Activated CD4-positive, alpha-beta T cell treated with anti-CD3 and anti-CD28 coated beads, Interleukin-2, amount 50 U/mL, for 24 hours (primary cell): Measurements from ENCODE around the gene DGAT2L6.
"Not testable (repeated sequence)": the region's sequence is repeated elsewhere in the genome, so short reads cannot be mapped to it uniquely, and the experiment has no call there.

Experiments used
- DNase-seq, 2 donors: peaks; one replicate each; pipeline ENCODE4 v3.0.0-alpha.2; 2020; ENCODE audit warnings: low read depth in 1 of 2, low spot score in 1 of 2

The DGAT2L6 gene

DNA sequence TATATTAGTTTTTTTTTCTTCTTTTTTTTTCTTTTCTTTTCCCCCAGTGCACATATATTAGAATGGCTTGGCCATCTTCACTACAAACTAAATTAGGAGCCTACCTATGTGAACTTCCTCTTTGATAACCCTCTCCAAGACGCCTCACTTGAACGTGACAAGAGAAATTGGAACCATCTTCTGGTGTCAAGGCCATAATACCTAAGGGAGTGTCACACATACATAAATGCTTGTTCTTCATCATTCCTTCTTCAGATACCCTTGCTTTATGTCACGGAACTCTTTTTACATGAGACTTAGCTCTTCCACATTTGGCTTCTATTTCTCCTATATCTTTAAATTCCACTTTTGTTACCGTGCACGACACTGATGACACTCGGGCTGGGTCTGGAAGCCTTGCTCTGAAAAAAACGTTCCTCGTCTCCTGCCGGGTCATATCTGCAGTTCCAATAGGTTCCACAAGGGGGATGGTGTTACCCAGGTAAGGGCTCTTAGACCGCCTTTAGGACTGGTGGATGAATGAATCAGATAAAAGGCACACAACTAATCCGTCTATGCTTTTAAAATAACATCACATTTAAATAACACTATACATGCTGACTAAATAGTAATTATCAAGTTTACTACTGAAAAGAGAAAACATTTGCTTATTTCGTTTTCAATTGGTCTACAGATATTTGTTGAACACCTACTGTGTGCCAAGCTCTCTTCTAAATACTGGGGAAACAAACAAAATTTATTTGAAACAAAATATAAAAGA is 19.9 kb downstream of the DGAT2L6 start:
- DNase-seq: peak; percentile 12 to 58

DNA sequence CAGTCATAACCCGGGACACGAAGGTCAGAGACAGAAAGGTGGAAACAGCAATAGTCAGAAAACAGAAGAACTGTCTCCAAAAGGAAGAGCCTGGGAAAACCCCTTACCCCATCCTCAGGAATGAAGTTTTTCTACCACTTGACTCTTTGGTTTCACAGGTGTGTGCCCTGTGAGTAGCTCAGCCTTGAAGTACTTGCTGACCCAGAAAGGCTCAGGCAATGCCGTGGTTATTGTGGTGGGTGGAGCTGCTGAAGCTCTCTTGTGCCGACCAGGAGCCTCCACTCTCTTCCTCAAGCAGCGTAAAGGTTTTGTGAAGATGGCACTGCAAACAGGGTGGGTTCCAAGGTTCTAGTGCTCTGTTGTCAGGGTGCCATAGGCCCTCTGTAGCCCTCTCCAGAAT is 24.4 kb downstream of the DGAT2L6 start:
- no peak for DNase-seq

DNA sequence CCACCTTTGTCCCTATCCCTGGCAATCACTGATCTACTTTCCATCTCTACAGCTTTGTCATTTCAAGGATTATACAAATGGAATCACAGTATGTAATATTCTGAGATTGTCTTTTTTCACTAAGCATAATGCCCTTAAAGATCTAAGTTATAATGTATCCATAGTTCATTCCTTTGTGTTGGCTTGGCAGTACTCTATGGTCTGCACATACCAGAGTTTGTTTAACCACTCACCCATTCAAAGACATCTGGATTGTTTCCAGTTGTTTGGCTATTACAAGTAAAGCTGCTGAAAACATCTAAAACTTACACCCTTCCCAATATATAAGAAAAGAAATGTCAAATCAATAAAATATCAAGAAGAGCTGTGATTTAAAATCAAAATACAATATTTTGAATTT is 31.2 kb downstream of the DGAT2L6 start:
- no peak for DNase-seq

DNA sequence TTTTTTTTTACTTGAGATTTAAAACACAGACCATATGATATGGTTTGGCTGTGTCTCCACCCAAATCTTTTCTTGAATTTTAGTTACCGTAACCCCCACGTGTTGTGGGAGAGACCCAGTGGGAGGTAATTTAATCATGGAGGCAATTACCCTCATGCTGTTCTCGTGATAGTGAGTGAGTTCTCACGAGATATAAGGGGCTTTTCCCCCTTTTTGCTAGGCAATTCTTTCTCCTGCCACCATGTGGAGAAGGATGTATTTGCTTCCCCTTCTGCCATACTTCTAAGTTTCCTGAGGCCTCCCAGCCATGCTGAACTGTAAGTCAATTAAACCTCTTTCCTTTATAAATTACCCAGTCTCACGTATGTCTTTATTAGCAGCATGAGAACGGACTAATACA is 32.3 kb downstream of the DGAT2L6 start:
- not testable (repeated sequence) for DNase-seq

DNA sequence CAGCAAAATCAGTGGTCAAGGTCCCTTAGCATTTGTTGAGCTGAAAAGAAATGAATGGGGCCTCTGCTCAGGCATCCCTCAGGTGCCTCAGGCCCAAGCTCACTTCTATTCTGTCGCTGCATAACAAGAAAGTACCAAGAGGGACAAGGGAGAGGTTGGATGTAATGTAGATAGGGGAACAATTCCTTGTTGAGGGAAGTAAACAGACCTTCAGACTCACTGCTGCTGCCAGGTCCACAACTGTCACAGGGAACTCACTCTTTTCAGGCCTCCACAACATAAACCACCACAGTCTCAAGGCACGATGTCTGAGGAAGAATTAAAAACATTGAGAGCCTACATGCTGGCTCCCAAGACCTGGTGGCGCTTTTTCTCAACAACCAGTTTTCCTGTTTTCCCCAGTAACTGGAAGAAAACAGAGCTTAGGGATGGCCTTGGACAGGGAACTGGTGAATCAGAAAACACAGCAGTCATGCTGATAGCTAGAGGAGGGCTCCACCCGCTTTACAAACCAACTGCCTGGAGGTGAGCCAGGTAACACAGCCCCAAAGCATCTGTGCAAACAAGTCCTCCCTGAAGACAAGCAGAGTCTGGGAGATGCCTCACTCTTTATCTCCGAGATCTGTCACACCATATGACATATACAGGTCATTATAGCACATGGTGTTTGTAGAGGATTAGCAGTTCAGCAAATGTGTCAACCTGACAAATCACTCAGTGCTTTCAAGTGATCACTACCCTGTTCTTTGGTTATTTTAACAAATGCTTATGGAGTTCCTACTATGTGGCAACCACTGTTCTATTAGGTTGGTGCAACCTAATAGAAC is 42.9 kb downstream of the DGAT2L6 start:
- no peak for DNase-seq

DNA sequence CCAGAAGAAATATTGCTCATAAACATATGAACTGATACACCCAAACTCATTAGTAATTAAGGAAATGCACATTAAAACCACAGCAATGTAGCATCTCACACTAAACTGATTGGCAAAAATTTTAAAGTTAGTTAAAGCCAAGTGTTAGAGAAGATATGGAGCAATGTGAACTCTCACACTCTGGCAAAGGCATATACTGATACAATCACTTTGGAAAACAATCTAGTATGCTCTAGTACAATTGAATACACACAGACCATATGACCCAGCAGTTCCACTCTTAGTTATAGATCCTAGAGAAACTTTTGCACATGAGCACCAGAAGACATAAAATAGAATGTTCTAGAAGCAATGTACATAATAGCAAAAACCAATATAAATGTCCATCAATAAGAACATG is 48.8 kb downstream of the DGAT2L6 start:
- no peak for DNase-seq

DNA sequence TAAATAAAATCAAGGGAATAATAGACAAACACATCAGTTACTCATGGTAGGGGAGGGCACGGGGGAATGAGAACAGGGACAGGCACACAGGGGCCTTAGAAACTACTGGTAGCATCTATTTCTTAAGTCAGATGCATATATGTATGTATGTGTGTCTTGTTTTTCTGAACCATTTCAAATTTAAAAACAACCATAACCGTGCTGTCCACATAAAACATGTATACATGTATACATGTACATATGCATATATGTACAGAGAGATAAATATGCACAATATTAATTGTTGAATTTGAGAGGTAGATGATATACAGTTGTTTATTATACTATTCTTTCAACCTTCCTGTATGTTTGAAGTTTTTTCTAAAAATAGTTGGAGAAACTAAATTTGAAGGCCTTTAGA is 49.4 kb downstream of the DGAT2L6 start:
- DNase-seq: no peak

DNA sequence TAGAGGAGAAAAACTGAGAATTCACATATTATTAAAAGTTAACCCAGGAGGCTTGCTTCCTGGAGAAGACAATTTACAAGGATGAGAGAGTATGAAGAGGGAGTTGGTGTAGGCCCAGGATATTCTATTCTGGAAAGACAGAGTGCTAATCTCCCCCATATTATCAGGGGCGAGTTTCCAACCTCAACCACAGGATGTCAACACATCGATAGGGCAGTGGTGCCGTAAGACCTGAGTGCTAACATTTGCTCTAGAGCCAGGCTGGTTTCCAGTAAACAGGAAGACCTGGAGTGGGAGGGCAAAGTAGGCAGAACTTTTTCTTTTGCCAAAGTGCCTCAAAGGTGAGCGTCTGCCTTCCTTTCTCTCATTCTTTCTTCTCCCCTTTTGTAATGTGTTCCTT is 54.4 kb downstream of the DGAT2L6 start:
- no peak for DNase-seq

DNA sequence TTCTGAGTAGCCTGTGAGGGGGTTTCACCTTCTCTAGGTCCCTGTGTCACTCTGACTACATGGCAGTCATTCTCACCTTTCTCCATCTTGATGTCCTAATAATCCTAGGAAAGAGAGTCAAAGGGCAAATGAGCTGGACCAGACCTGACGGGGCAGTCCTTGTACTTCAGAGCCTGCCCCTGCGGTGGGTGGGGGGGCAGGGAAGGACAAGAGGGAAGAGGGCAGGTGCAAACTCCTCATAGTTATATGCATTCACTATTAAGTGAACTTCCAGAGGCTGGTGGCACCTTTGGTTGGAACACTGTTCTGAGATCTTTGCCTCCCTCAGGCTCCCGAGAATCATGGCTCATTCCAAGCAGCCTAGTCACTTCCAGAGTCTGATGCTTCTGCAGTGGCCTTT is 57.1 kb downstream of the DGAT2L6 start, which contains the start of gene AWAT1:
TSS of gene AWAT1 (plus strand) at position 301 of the 400 bp plus-strand sequence. CDS start at position 342, 41 bp downstream.
- DNase-seq: no peak

DNA sequence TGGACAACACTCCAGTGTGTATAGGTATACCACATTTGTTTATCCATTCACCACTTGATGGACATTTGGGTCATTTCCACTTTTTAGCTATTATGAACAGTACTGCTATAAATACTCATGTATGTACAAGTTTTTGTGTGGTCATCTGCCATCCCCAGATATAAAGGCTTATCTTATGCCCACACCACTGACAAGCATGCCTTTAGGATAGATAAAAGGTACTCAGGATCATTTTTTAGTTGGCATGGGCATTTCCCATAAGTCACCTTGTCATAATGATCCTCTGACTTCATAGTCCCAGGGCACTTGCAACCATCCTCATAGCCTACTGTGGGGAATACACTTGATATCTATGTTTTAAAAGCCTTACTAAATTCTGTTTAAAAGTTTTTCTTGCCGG is 63.5 kb downstream of the DGAT2L6 start:
- DNase-seq: no peak

DNA sequence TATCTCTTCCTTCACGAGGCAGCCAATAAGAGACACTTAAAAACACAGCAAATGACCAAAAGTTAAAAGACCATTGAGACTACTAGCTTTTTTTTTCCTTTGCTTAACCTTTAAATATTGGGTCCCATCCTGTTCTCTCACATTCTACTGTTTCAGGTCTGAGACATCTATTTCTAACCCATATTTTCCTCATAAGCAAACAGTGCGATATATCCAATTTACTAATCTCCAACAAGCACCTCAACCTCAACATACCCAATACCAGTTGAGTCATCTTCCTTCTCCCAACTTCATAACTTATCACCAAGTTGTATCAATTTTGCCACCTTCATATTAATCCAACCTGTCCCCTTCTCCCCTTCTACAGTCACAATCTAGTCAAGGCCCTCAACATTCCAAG is 64.2 kb downstream of the DGAT2L6 start:
- DNase-seq: no peak

DNA sequence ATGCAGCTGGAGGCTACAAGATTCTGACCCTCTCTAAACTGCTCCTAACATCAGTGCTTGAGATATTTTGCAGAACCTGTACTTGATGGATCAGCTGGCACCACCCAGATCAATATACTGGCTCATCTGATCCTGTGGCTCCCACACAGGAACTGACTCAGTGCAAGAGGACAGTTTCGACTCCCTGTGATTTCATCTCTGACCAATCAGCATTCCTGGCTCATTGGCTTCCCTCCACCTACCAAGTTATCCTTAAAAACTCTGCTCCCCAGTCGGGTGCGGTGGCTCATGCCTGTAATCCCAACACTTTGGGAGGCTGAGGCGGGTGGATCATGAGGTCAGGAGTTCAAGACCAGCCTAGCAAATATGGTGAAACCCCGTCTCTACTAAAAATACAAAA is 66.3 kb downstream of the DGAT2L6 start:
- DNase-seq: not testable (repeated sequence)

DNA sequence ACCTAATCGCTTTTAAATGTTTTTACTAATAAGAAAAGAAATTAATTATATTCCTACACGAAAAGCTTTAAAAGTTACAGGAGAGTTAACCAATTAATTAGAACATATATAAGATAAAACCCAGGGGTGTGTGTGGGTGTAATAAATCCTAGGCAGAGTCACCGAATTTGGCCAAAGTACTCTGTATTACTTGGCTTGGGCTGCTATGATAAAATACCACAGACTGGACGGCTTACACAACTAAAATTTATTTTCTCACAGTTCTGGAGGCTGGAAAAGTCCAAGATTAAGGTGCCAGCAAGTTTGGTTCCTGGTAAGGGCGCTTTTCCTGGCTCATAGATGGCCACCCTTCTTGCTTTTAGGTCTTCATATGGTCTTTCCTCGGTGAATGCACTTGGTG is 67.6 kb downstream of the DGAT2L6 start:
- DNase-seq: no peak

DNA sequence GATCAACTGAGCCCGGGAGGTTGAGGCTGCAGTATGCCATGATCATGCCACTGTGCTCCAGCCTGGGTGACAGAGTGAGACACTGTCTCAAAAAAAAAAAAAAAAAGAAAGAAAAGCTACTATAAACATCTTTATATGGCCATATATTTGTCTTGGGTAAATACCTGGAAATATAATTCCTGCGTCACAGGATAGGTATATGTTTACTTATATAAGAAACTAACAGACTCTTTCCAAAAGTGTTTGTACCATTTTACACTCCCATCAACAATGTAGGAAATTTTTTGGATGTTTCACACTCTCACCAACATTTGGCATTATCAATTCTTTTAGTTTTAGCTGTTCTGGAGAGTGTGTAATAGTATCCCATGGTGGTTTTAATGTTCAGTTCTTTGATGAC is 70.0 kb downstream of the DGAT2L6 start:
- DNase-seq: no peak

DNA sequence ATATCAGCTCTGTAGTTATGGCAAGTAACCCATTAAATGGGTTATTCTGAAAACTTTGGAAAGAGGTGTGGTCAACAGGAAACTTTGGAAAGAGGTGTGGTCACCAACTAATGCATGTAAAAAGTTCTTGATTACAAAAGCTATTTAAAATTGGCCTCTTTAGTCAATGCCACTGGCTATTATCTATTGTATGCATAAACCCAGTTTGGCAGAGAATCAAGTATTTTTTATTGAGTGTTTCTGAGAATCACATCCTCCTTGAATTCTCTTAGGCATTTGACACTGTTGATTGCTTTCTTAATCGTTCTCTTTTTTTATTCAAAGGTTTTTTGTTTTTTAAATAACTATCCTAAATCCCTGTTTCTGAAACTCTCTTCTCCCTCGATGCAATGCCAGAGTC is 75.2 kb downstream of the DGAT2L6 start:
- DNase-seq: no peak

DNA sequence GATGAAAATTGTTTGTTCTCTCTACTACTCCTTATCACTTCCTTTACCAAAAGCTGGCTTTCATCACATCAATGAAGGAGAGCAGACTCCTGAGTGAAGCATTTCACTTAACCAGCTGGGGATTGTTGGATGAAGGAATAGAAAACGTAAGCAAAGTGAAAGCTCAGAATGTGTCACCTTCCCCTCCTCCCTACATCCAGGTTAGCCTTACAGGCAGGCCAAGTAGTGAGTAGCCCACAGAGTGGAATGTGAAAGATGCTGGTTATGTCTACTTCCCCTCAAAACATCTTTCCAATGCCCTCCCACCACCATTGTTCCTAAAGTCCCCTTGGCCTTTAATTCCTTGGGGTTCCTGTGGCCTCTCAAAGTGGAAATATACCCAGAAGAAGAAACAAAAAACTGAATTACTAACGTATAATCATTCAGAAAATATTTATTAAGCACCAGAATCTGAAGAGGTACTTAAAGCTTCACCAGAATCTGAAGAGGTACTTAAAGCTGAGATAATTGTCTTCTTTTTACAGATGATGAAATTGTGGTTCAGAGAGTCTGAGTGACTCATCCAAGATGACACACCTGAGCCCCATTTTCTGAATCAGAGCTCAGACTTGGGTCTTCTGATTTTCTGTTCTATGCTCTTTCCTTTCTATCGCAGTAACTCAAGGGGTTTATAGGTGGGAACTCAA is 76.2 kb downstream of the DGAT2L6 start:
- DNase-seq: no peak

DNA sequence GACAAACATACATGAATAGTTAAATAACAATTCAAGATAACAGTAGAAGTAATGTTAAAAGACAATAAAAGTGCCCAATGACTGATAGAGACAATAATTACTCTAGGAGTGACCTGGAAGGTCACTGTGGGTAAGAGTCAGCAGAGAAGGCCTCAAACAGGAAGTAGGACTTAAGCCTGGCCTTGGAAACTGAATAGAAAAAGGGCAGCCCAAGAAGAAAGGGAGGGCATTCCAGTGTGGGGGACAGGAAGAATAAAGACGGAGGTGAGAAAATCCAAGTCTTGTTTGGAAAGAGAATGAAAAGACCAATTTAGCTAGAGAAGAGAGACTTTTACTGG is 76.7 kb downstream of the DGAT2L6 start:
- DNase-seq: no peak

DNA sequence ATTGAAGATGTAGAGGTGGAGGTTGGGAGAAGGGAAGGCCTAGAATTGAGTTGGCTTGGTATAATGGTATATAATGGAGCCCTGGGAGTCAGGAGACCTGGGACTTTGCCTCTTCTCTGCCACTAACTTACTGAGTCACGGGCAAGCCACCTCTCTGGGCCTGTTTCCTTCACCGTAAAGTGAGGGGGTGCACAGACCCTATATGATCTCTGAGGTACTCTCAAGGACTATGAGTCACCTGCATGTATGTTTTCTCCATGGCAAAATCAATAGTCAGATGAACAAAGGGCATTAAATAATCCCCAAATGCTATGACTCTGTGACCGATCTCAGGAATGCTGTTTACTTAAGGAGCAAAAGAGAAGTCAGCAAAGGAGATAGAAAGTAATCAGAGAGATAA is 77.6 kb downstream of the DGAT2L6 start:
- no peak for DNase-seq
